Endothelial cell of umbilical vein (primary cell): ENCODE data around the gene PRC1. TPM values are rescaled to one million over a fixed set of nuclear protein-coding genes. Genes with fewer than 3 reads are reported as not detected.

ENCODE experiments used
- BruUV-seq: library from RNA; stranded (reverse); fragments of 400-500 nt; replicated peaks from 2 replicates; lab custom pipeline; 2021; lab: Mats Ljungman, UMichigan
- CTCF ChIA-PET: fragments of 300-600, 350-600 bp; sonication (Branson Sonifier 250); formaldehyde crosslinking; loops from one replicate; lab custom pipeline; 2021; ENCODE audit warnings: antibody characterized with exemption, inconsistent platforms; lab: Charles Lee
- POLR2A ChIA-PET: fragments of 300-600, 350-600 bp; sonication (Branson Sonifier 250); formaldehyde crosslinking; loops from one replicate; lab custom pipeline; 2021; ENCODE audit warnings: antibody characterized with exemption, inconsistent platforms; lab: Charles Lee
- DNase-seq: peaks from one replicate; pipeline ENCODE4 v3.0.0-alpha.2; 2011; ENCODE audit warnings: low read depth, low spot score
- FAIRE-seq: peaks from 2 replicates; lab custom pipeline; 2011; peaks lifted over from hg19 to GRCh38; lab: Jason Lieb, UNC
- H2AFZ ChIP-seq: 2 replicates; pipeline ENCODE4 v1.6.0; 2012; ENCODE audit warnings: low read depth, low read length, control low read depth, inconsistent platforms
- H3K27ac ChIP-seq: 2 replicates; pipeline ENCODE4 v1.5.1; 2011; ENCODE audit warnings: low read depth, mild to moderate bottlenecking, control low read depth, low read length, moderate library complexity; ENCODE audit not compliant: insufficient read depth
- H3K27me3 ChIP-seq, 2 experiments: 2 replicates each; pipeline versions ENCODE4 v1.6.0 to v1.6.1; 2011; ENCODE audit warnings: low read length in 2 of 2, mixed read lengths in 1 of 2; ENCODE audit not compliant: control insufficient read depth in 2 of 2, insufficient read depth in 2 of 2
- H3K36me3 ChIP-seq, 2 experiments: 2 replicates in 1 of 2; 3 replicates in 1 of 2; pipeline ENCODE4 v1.5.1; 2011; ENCODE audit warnings: low read length in 2 of 2, mild to moderate bottlenecking in 1 of 2, moderate library complexity in 1 of 2; ENCODE audit not compliant: control insufficient read depth in 2 of 2, insufficient read depth in 2 of 2; ENCODE audit errors: extremely low read depth in 1 of 2
- H3K4me1 ChIP-seq: 3 replicates; pipeline ENCODE4 v1.5.1; 2011; ENCODE audit warnings: mild to moderate bottlenecking, low read length; ENCODE audit not compliant: control insufficient read depth, insufficient read depth; ENCODE audit errors: extremely low read depth
- H3K4me2 ChIP-seq: 2 replicates; pipeline ENCODE4 v1.6.1; 2011; ENCODE audit warnings: low read length, control low read depth, mixed read lengths; ENCODE audit not compliant: insufficient read depth
- H3K4me3 ChIP-seq, 3 experiments: fragments of 200-600 bp in 1 of 3; sonication (generic), shearing (Covaris generic) in 1 of 3; replicated peaks in 1 of 3; 2 replicates each; pipeline ENCODE4 v1.5.1; 2011 to 2016; ENCODE audit warnings: control low read depth in 3 of 3, low read length in 3 of 3, mild to moderate bottlenecking in 2 of 3, inconsistent platforms in 1 of 3, low read depth in 1 of 3, moderate library complexity in 1 of 3; ENCODE audit not compliant: insufficient read depth in 1 of 3
- H3K79me2 ChIP-seq: 2 replicates; pipeline ENCODE4 v1.6.0; 2012; ENCODE audit warnings: low read length, inconsistent platforms; ENCODE audit not compliant: control insufficient read depth, insufficient read depth
- H3K9ac ChIP-seq: replicated peaks from 2 replicates; pipeline ENCODE3; 2011; ENCODE audit warnings: low read length, control low read depth; ENCODE audit not compliant: insufficient read depth; ENCODE audit errors: extremely low read depth
- H3K9me1 ChIP-seq: replicated peaks from 3 replicates; pipeline ENCODE4 v1.6.0; 2011; ENCODE audit warnings: mild to moderate bottlenecking, low read length; ENCODE audit not compliant: control insufficient read depth, insufficient read depth; ENCODE audit errors: extremely low read depth
- H3K9me3 ChIP-seq: replicated peaks from 2 replicates; pipeline ENCODE4 v1.5.1; 2012; ENCODE audit warnings: low read length, inconsistent platforms; ENCODE audit not compliant: control insufficient read depth, insufficient read depth
- H4K20me1 ChIP-seq: replicated peaks from 2 replicates; pipeline ENCODE3; 2011; ENCODE audit warnings: mild to moderate bottlenecking, low read length; ENCODE audit not compliant: control insufficient read depth, insufficient read depth; ENCODE audit errors: extremely low read depth
- CTCF ChIP-seq, 2 donors: IDR thresholded peaks; 1 replicate in 1 of 2; 2 replicates in 1 of 2; pipeline ENCODE4 v1.5.1; 2011; ENCODE audit warnings: low read length in 2 of 2, mild to moderate bottlenecking in 2 of 2, moderate library complexity in 2 of 2, control low read depth in 1 of 2, inconsistent platforms in 1 of 2, low read depth in 1 of 2; ENCODE audit not compliant: insufficient read depth in 1 of 2; ENCODE audit errors: extremely low read depth in 1 of 2
- EZH2 ChIP-seq: IDR thresholded peaks from 2 replicates; pipeline ENCODE4 v1.6.1; 2012; ENCODE audit warnings: borderline replicate concordance, low read depth, mild to moderate bottlenecking, moderate library complexity, low read length, inconsistent platforms; ENCODE audit not compliant: severe bottlenecking
- FOS ChIP-seq: IDR thresholded peaks from 2 replicates; pipeline ENCODE4 v1.6.1; 2011; ENCODE audit warnings: mild to moderate bottlenecking, low read length, moderate library complexity, borderline replicate concordance; ENCODE audit not compliant: insufficient read depth
- GATA2 ChIP-seq: IDR thresholded peaks from 2 replicates; pipeline ENCODE4 v1.7.0; 2011; ENCODE audit warnings: low read depth, mild to moderate bottlenecking, moderate library complexity, mixed read lengths, low read length; ENCODE audit not compliant: insufficient read length, insufficient read depth
- JUN ChIP-seq: IDR thresholded peaks from 2 replicates; pipeline ENCODE4 v1.6.1; 2011; ENCODE audit warnings: borderline replicate concordance, low read depth; ENCODE audit not compliant: insufficient read length, insufficient read depth
- MYC ChIP-seq: IDR thresholded peaks from one replicate; pipeline ENCODE4 v1.6.1; 2011; ENCODE audit warnings: mild to moderate bottlenecking, low read depth, low read length
- POLR2A ChIP-seq: IDR thresholded peaks from 2 replicates; pipeline ENCODE4 v1.6.1; 2012; ENCODE audit warnings: low read depth, mild to moderate bottlenecking, control low read depth, low read length
- POLR2AphosphoS5 ChIP-seq: IDR thresholded peaks from 2 replicates; pipeline ENCODE4 v1.6.1; 2012; ENCODE audit warnings: low read depth, mild to moderate bottlenecking, control low read depth, low read length, moderate library complexity; ENCODE audit not compliant: insufficient read depth
- dilution Hi-C: fragments of 300-500 bp; cut with MboI; formaldehyde crosslinking; loops from one replicate; pipeline ENCODE4 v1.15.0; 2019; ENCODE audit warnings: low sequenced_read_pairs; ENCODE audit not compliant: extremely low pct_ligation_motif_present
- intact Hi-C: fragments of 100-400 bp; cut with micrococcal nuclease; formaldehyde crosslinking; loops from one replicate; pipeline ENCODE4 v1.10.0; 2022
- polyA plus RNA-seq, 4 experiments: library from polyadenylated mRNA; depleted of rRNA in 3 of 4; stranded (reverse) in 3 of 4; unstranded in 1 of 4; fragments of >200 nt; gene quantifications; 2 replicates each; pipeline versions ENCODE4 v1.2.1 to v1.2.3, GENCODE V29; 2011 to 2012; ENCODE audit warnings: missing spikeins in 1 of 4
- total RNA-seq: library from RNA; stranded (reverse); gene quantifications from 2 replicates; pipeline ENCODE4 v1.2.3, GENCODE V29; 2021
- TF ChIP-seq, protein P1 (sequence below): IDR thresholded peaks from 2 replicates; pipeline ENCODE4 v1.6.1; 2011; ENCODE audit not compliant: insufficient read depth, insufficient read length

The PRC1 gene
- total and polyA plus RNA-seq, 2 donors (not counting 3 experiments of a cell fraction or from before 2014, with no cell fraction given) = 171 to 280 TPM

DNA sequence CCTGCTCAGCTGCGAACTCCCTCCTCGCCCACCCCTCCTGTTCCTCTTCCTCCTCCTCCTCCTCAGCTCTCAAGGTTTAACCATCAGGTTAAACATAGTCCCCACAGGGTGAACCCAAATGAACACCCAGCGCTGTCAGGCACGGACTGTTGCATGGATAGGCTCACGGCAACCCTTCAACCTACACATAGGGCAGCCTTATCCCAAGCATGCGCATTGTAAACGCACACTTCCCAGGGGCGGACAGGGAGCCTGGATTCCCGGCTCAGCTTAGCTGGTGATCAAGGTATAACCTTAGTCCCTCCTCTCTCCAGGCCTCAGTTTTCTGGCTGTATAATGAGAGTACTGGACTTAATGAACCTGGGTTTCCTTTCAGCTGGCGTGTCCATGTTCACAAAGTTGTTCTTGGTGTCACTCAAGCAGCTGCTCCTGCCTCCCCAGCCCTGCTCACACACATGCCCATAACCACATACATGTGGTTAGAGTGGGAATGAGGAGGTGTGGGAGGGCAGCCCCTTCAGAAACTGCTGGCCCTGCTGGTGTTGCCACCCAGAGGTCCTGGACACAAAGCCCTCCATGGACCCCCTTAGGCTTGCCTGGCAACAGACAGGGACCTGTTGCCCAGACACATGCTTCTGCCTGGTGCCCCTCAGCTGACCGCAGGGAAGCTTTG lies 49.0 kb upstream of the PRC1 start:
- dilution Hi-C loops = no loop called here
- CTCF ChIA-PET = interaction anchor here (1.3 to 1.4 kb wide), 2 partner anchors 10 to 87 kb away, joined by 4 to 6 read pairs; no protein-coding TSS in a partner anchor

More for the DNA sequence above, 49.0 kb upstream of the PRC1 start:
- H2AFZ ChIP-seq = no peak overlapping the region
- TF ChIP-seq, protein P1, sequence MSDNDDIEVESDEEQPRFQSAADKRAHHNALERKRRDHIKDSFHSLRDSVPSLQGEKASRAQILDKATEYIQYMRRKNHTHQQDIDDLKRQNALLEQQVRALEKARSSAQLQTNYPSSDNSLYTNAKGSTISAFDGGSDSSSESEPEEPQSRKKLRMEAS = no peak
- TF ChIP-seq EZH2 = no peak
- TF ChIP-seq POLR2AphosphoS5 = no peak
- TF ChIP-seq MYC = no peak
- no peak for TF ChIP-seq FOS
- TF ChIP-seq POLR2A = no peak
- TF ChIP-seq CTCF (IDR thresholded peaks at IDR 0.05; ENCODE audit: extremely low read depth in 1 of 2, insufficient read depth in 1 of 2, low read depth in 1 of 2, low read length in 2 of 2) = no peak
- no peak for TF ChIP-seq JUN
- no peak for TF ChIP-seq GATA2
- H3K4me3 ChIP-seq = no peak overlapping the region
- no peaks in the 10 kb centered on the region for H3K79me2 ChIP-seq
- no peaks in the 10 kb centered on the region for H3K9me1 ChIP-seq
- intact Hi-C loops = no loop called here
- POLR2A ChIA-PET = no interaction called here
- H3K36me3 ChIP-seq = no peaks in the 10 kb centered on the region
- no peak overlapping the region for H3K27ac ChIP-seq
- H3K4me2 ChIP-seq = no peak overlapping the region
- no peaks in the 10 kb centered on the region for H3K27me3 ChIP-seq
- FAIRE-seq = no peak
- H3K4me1 ChIP-seq = no peaks in the 10 kb centered on the region
- BruUV-seq = no TSS peak
- H3K9me3 ChIP-seq = no peaks in the 10 kb centered on the region
- no peak for DNase-seq
- no peak overlapping the region for H3K9ac ChIP-seq
- no peaks in the 10 kb centered on the region for H4K20me1 ChIP-seq
